ENCODE data around the gene PLXNB2. TPM values are rescaled to one million over a fixed set of nuclear protein-coding genes. Genes with fewer than 3 reads are reported as not detected.

Gene PLXNB2
- polyA plus RNA-seq, 1 of the 3 experiments (the other 2 are of a cell fraction): 108 TPM

DNA sequence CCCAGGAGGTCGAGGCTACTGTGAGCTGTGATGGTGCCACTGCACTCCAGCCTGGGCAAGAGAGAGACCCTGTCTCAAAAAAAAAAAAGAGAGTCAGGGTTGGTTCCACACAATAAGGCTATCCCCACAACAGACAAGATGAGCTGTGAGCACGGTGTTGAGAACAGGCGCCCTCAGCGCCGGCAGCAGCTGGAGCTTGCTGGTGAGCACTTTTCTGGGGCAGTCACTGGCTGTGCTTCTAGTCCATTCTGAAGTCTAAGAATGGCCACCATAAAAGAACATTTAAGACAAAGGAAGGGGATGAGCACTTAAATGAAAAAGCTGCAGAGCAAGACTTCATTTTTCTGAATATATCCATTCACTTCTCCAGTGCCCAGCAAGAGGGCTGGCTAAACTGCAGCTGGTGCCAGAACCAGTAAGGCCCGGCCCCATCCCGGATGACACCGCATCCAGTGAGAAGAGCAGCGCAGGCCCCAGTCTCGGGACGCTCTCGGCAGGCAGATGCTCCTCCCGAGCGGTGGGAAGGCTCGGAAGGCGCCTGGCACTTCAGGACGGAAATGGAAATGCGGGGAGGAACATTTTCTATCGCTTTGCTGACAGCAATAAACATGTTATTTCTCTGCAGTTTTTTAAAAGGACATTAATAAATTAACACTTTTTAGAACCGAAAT lies 74.8 kb downstream of the PLXNB2 start:
- H3K4me2 ChIP-seq: no peak overlapping the region
- TF ChIP-seq SMC3 (IDR thresholded peaks at IDR 0.05; ENCODE audit: low read depth, low read length) (no peak), GABPA (IDR thresholded peaks at IDR 0.05; ENCODE audit: low read depth) (no peak), RXRA (IDR thresholded peaks at IDR 0.05; ENCODE audit: borderline replicate concordance, low read depth) (no peak), USF1 (IDR thresholded peaks at IDR 0.05; ENCODE audit: borderline replicate concordance, low read depth) (no peak)
- no peaks in the 10 kb centered on the region for H3K9me2 ChIP-seq
- peaks cover 27% of the 10 kb centered on the region; the same call in 1 of the 2 replicates for H4K20me1 ChIP-seq (ENCODE audit: insufficient read depth)
- H3K9me3 ChIP-seq: no peaks in the 10 kb centered on the region
- POLR2A ChIA-PET: no interaction called here
- peaks cover 4 to 8% of the 10 kb centered on the region in 2 experiments for H3K36me3 ChIP-seq (replicated peaks in 1 of 2; ENCODE audit: control insufficient read depth in 1 of 2, insufficient read depth in 2 of 2, low read length in 1 of 2)
- no peaks in the 10 kb centered on the region for H3K4me1 ChIP-seq (ENCODE audit: control insufficient read depth in 1 of 2, insufficient read depth in 2 of 2, low read depth in 1 of 2, low read length in 1 of 2)
- no peak overlapping the region for H2AFZ ChIP-seq (ENCODE audit: low read depth)
- no peaks in the 10 kb centered on the region for H3K27me3 ChIP-seq (ENCODE audit: insufficient read depth)
- DNase-seq: no peak
- peaks cover 11% of the 10 kb centered on the region for H3F3A ChIP-seq (replicated peaks; ENCODE audit: insufficient read depth)
- no peak overlapping the region for H3K4me3 ChIP-seq (ENCODE audit: low read depth in 2 of 2, low read length in 1 of 2)
- H3K79me2 ChIP-seq (ENCODE audit: insufficient read depth): peaks cover 42% of the 10 kb centered on the region
- CTCF ChIA-PET: interaction anchor here (1.0 to 2.7 kb wide), 5 partner anchors 8 to 389 kb away, joined by 3 to 19 read pairs (median 3); no protein-coding TSS in a partner anchor
- WGBS (ENCODE audit: low lambda C conversion rate): 93% methylated on average over 19 of the region's 20 CpGs
- H3K27ac ChIP-seq (ENCODE audit: low read depth in 2 of 2, low read length in 1 of 2): no peak overlapping the region
- no peak overlapping the region for H3K9ac ChIP-seq

- ChIA-PET POLR2A (no interaction called here), CTCF (no interaction called here)
- Histone ChIP-seq H3F3A (replicated peaks; ENCODE audit: insufficient read depth) (no peaks in the 10 kb centered on the region), H3K4me3 (ENCODE audit: low read depth in 2 of 2, low read length in 1 of 2) (no peak overlapping the region), H3K9me2 (no peaks in the 10 kb centered on the region), H3K9ac (no peak overlapping the region), H3K4me1 (ENCODE audit: control insufficient read depth in 1 of 2, insufficient read depth in 2 of 2, low read depth in 1 of 2, low read length in 1 of 2) (no peaks in the 10 kb centered on the region), H3K36me3 (replicated peaks in 1 of 2; ENCODE audit: control insufficient read depth in 1 of 2, insufficient read depth in 2 of 2, low read length in 1 of 2) (peaks cover 0 to 17% of the 10 kb centered on the region in 2 experiments), H3K27me3 (ENCODE audit: insufficient read depth) (no peaks in the 10 kb centered on the region), H3K27ac (ENCODE audit: low read depth in 2 of 2, low read length in 1 of 2) (no peak overlapping the region), H3K9me3 (no peaks in the 10 kb centered on the region), H3K79me2 (ENCODE audit: insufficient read depth) (peaks cover 11% of the 10 kb centered on the region; the same call in 1 of the 2 replicates), H4K20me1 (ENCODE audit: insufficient read depth) (peaks cover 7% of the 10 kb centered on the region; the same call in 1 of the 2 replicates), H2AFZ (ENCODE audit: low read depth) (no peak overlapping the region), H3K4me2 (no peak overlapping the region)
- no peak for DNase-seq
- TF ChIP-seq, protein P1, sequence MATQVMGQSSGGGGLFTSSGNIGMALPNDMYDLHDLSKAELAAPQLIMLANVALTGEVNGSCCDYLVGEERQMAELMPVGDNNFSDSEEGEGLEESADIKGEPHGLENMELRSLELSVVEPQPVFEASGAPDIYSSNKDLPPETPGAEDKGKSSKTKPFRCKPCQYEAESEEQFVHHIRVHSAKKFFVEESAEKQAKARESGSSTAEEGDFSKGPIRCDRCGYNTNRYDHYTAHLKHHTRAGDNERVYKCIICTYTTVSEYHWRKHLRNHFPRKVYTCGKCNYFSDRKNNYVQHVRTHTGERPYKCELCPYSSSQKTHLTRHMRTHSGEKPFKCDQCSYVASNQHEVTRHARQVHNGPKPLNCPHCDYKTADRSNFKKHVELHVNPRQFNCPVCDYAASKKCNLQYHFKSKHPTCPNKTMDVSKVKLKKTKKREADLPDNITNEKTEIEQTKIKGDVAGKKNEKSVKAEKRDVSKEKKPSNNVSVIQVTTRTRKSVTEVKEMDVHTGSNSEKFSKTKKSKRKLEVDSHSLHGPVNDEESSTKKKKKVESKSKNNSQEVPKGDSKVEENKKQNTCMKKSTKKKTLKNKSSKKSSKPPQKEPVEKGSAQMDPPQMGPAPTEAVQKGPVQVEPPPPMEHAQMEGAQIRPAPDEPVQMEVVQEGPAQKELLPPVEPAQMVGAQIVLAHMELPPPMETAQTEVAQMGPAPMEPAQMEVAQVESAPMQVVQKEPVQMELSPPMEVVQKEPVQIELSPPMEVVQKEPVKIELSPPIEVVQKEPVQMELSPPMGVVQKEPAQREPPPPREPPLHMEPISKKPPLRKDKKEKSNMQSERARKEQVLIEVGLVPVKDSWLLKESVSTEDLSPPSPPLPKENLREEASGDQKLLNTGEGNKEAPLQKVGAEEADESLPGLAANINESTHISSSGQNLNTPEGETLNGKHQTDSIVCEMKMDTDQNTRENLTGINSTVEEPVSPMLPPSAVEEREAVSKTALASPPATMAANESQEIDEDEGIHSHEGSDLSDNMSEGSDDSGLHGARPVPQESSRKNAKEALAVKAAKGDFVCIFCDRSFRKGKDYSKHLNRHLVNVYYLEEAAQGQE (IDR thresholded peaks at IDR 0.05; ENCODE audit: low read depth, low read length): no peak
- TF ChIP-seq JUND (IDR thresholded peaks at IDR 0.05): no peak
- TF ChIP-seq SMC3 (IDR thresholded peaks at IDR 0.05; ENCODE audit: low read depth, low read length): no peak
- no peak for TF ChIP-seq NRF1 (IDR thresholded peaks at IDR 0.05; ENCODE audit: low read depth, low read length)
- no peak for TF ChIP-seq RAD21 (IDR thresholded peaks at IDR 0.05; ENCODE audit: low read length)
- no peak for TF ChIP-seq POLR2AphosphoS5 (IDR thresholded peaks at IDR 0.05; ENCODE audit: low read depth, low read length)
- TF ChIP-seq CHD2 (IDR thresholded peaks at IDR 0.05; ENCODE audit: low read length, partially characterized antibody): no peak
- TF ChIP-seq FOXM1 (IDR thresholded peaks at IDR 0.05; ENCODE audit: low read depth): no peak
- no peak for TF ChIP-seq YY1 (IDR thresholded peaks at IDR 0.05; ENCODE audit: low read depth)
- no peak for TF ChIP-seq NFIC (IDR thresholded peaks at IDR 0.05; ENCODE audit: borderline replicate concordance)
- TF ChIP-seq EP300 (IDR thresholded peaks at IDR 0.05; ENCODE audit: borderline replicate concordance in 1 of 2, low read depth in 1 of 2, low read length in 1 of 2): no peak
- TF ChIP-seq, protein P2, sequence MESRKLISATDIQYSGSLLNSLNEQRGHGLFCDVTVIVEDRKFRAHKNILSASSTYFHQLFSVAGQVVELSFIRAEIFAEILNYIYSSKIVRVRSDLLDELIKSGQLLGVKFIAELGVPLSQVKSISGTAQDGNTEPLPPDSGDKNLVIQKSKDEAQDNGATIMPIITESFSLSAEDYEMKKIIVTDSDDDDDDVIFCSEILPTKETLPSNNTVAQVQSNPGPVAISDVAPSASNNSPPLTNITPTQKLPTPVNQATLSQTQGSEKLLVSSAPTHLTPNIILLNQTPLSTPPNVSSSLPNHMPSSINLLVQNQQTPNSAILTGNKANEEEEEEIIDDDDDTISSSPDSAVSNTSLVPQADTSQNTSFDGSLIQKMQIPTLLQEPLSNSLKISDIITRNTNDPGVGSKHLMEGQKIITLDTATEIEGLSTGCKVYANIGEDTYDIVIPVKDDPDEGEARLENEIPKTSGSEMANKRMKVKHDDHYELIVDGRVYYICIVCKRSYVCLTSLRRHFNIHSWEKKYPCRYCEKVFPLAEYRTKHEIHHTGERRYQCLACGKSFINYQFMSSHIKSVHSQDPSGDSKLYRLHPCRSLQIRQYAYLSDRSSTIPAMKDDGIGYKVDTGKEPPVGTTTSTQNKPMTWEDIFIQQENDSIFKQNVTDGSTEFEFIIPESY (IDR thresholded peaks at IDR 0.05; ENCODE audit: borderline replicate concordance, low read depth): no peak
- TF ChIP-seq EZH2phosphoT487 (IDR thresholded peaks at IDR 0.05; ENCODE audit: borderline replicate concordance, low read depth): no peak
- TF ChIP-seq FOSL2 (IDR thresholded peaks at IDR 0.05; ENCODE audit: borderline replicate concordance, low read depth): no peak
- TF ChIP-seq IRF3 (IDR thresholded peaks at IDR 0.05; ENCODE audit: low read depth, low read length): no peak
- no peak for TF ChIP-seq GABPA (IDR thresholded peaks at IDR 0.05; ENCODE audit: low read depth)
- no peak for TF ChIP-seq USF1 (IDR thresholded peaks at IDR 0.05; ENCODE audit: borderline replicate concordance, low read depth)
- 85% methylated on average over 4 of the region's 16 CpGs for WGBS (ENCODE audit: low lambda C conversion rate)
These were observed 78.1 kb downstream of the PLXNB2 start for GRCh38 chr22:50229370-50229769.

All from SK-N-SH (cell line).